A673 (cell line): ENCODE results near the gene PI16. TPM values are rescaled to one million over a fixed set of nuclear protein-coding genes. Genes with fewer than 3 reads are reported as not detected.

Source experiments
- BruUV-seq: library from RNA; stranded (reverse); fragments of 400-500 nt; replicated peaks from 2 replicates; lab custom pipeline; 2021; lab: Mats Ljungman, UMichigan
- CTCF ChIA-PET: fragments of 300-600 bp; sonication (Branson Sonifier 250); formaldehyde crosslinking; loops from one replicate; lab custom pipeline; 2022; ENCODE audit warnings: antibody characterized with exemption; lab: Charles Lee
- POLR2A ChIA-PET: fragments of 300-600 bp; sonication (Branson Sonifier 250); formaldehyde crosslinking; loops from one replicate; lab custom pipeline; 2022; ENCODE audit warnings: antibody characterized with exemption; ENCODE audit not compliant: low non-redundant PET; lab: Charles Lee
- DNase-seq: peaks from one replicate; pipeline ENCODE4 v3.0.0-alpha.2; 2015; ENCODE audit warnings: low spot score
- H3K27ac ChIP-seq: fragments of 200-600 bp; sonication (generic); 2 replicates; pipeline ENCODE4 v1.5.1; 2016; ENCODE audit warnings: mixed run types, low read depth, mild to moderate bottlenecking, mixed read lengths, antibody characterized with exemption, low read length; ENCODE audit not compliant: poor library complexity, severe bottlenecking
- H3K27me3 ChIP-seq: fragments of 200-600 bp; sonication (generic); replicated peaks from 2 replicates; pipeline ENCODE4 v1.6.1; 2017; ENCODE audit warnings: mixed run types, low read depth, mild to moderate bottlenecking, mixed read lengths, antibody characterized with exemption, low read length; ENCODE audit not compliant: insufficient read depth, poor library complexity
- H3K36me3 ChIP-seq: fragments of 200-600 bp; sonication (generic); 2 replicates; pipeline ENCODE4 v1.6.1; 2016; ENCODE audit warnings: mixed run types, mild to moderate bottlenecking, mixed read lengths, antibody characterized with exemption, low read length; ENCODE audit not compliant: insufficient read depth, poor library complexity, severe bottlenecking
- H3K4me1 ChIP-seq: fragments of 200-600 bp; sonication (generic); 2 replicates; pipeline ENCODE4 v1.6.1; 2017; ENCODE audit warnings: mixed run types, mild to moderate bottlenecking, mixed read lengths, antibody characterized with exemption, low read length; ENCODE audit not compliant: insufficient read depth, poor library complexity, severe bottlenecking
- H3K4me3 ChIP-seq: fragments of 200-600 bp; sonication (generic); 2 replicates; pipeline ENCODE4 v1.5.1; 2016; ENCODE audit warnings: low read depth, mixed run types, mild to moderate bottlenecking, mixed read lengths, low read length; ENCODE audit not compliant: poor library complexity, severe bottlenecking
- H3K9me3 ChIP-seq: fragments of 200-600 bp; sonication (generic); 2 replicates; pipeline ENCODE4 v1.6.1; 2016; ENCODE audit warnings: mixed run types, low read depth, mild to moderate bottlenecking, mixed read lengths, antibody characterized with exemption, low read length; ENCODE audit not compliant: poor library complexity, severe bottlenecking
- CTCF ChIP-seq: fragments of 300-800, 200-600 bp; sonication (generic); conservative IDR thresholded peaks from 2 replicates; pipeline ENCODE4 v1.5.1; 2017; ENCODE audit warnings: low read depth, mild to moderate bottlenecking, antibody characterized with exemption, low read length, moderate library complexity, mixed read lengths
- EZH2 ChIP-seq: fragments of 200-600 bp; sonication (generic); IDR thresholded peaks from 2 replicates; pipeline ENCODE4 v1.6.1; 2017; ENCODE audit warnings: borderline replicate concordance, low read depth, mild to moderate bottlenecking, mixed read lengths, antibody characterized with exemption, low read length; ENCODE audit not compliant: poor library complexity, severe bottlenecking
- intact Hi-C: fragments of 100-400 bp; cut with micrococcal nuclease; formaldehyde crosslinking; loops from one replicate; pipeline ENCODE4 v1.10.0; 2022; ENCODE audit not compliant: unreplicated experiment
- total RNA-seq: library from RNA; stranded (reverse); gene quantifications from 2 replicates; pipeline ENCODE4 v1.2.3, GENCODE V29; 2021

The PI16 gene
- total RNA-seq, 1 experiment from 2014 or later, result not detected

GRCh38 chr6:36983538-36983937 is 29.0 kb downstream of the PI16 start:
- TF ChIP-seq CTCF, result no peak
- H3K4me1 ChIP-seq, result peaks cover 14% of the 10 kb centered on the region
- intact Hi-C loops, result no loop called here
- ChIA-PET POLR2A (no interaction called here), CTCF (no interaction called here)
- no peaks in the 10 kb centered on the region for H3K9me3 ChIP-seq
- no peaks in the 10 kb centered on the region for H3K27me3 ChIP-seq
- peak overlapping the region; percentile 99 for H3K27ac ChIP-seq
- no peak overlapping the region for H3K4me3 ChIP-seq
- BruUV-seq, result no TSS peak
- no peak for DNase-seq
- peaks cover 8% of the 10 kb centered on the region for H3K36me3 ChIP-seq

GRCh38 chr6:36984581-36985416 is 30.3 kb downstream of the PI16 start:
- H3K27me3 ChIP-seq, result no peaks in the 10 kb centered on the region
- ChIA-PET CTCF (no interaction called here), POLR2A (no interaction called here)
- peaks cover 14% of the 10 kb centered on the region for H3K4me1 ChIP-seq
- H3K27ac ChIP-seq, result peak overlapping the region; percentile 99
- no peaks in the 10 kb centered on the region for H3K9me3 ChIP-seq
- DNase-seq, result peak; percentile 62
- H3K36me3 ChIP-seq, result peaks cover 6% of the 10 kb centered on the region
- no TSS peak for BruUV-seq
- TF ChIP-seq CTCF, result no peak
- no peak for TF ChIP-seq EZH2
- peak overlapping the region; percentile 99 for H3K4me3 ChIP-seq
- intact Hi-C loops, result no loop called here

GRCh38 chr6:36985417-36985807 is 30.9 kb downstream of the PI16 start:
- Histone ChIP-seq H3K4me1 (peaks cover 14% of the 10 kb centered on the region), H3K9me3 (no peaks in the 10 kb centered on the region), H3K36me3 (peaks cover 3% of the 10 kb centered on the region), H3K27ac (peak overlapping the region; percentile 99), H3K4me3 (peak overlapping the region; percentile 99), H3K27me3 (no peaks in the 10 kb centered on the region)
- intact Hi-C loops, result no loop called here
- DNase-seq, result no peak
- ChIA-PET POLR2A (interaction anchor here (0.6 kb wide), 1 partner anchor 13 kb away, joined by 4 read pairs; no protein-coding TSS in a partner anchor), CTCF (interaction anchor here (0.5 to 1.1 kb wide), 2 partner anchors 8 to 204 kb away, joined by 4 to 13 read pairs; no protein-coding TSS in a partner anchor)
- no TSS peak for BruUV-seq
- no peak for TF ChIP-seq CTCF
- TF ChIP-seq EZH2, result no peak
